ENCODE results near the gene PFAS.

Gene PFAS

GRCh38 chr17:8254881-8255280 lies 5.8 kb downstream of the PFAS start:
- no peak for TF ChIP-seq CTCF (IDR thresholded peaks at IDR 0.05; ENCODE audit: insufficient read depth, low read length, missing control alignments)
- ChIA-PET CTCF (no interaction called here), POLR2A (no interaction called here)
- H3K4me3 ChIP-seq (ENCODE audit: low read depth, low read length) = no peak overlapping the region
- DNase-seq (ENCODE audit: low read depth, low spot score) = no peak

- ChIA-PET POLR2A (no interaction called here), CTCF (no interaction called here)
- TF ChIP-seq CTCF (IDR thresholded peaks at IDR 0.05; ENCODE audit: insufficient read depth, low read length, missing control alignments) = no peak
- no peak for DNase-seq (ENCODE audit: low read depth, low spot score)
- H3K4me3 ChIP-seq (ENCODE audit: low read depth, low read length) = no peak overlapping the region
Observed at GRCh38 chr17:8255499-8255898, 6.4 kb downstream of the PFAS start.

GRCh38 chr17:8256291-8256690 lies 7.2 kb downstream of the PFAS start:
- ChIA-PET CTCF (no interaction called here), POLR2A (no interaction called here)
- no peak for TF ChIP-seq CTCF (IDR thresholded peaks at IDR 0.05; ENCODE audit: insufficient read depth, low read length, missing control alignments)
- H3K4me3 ChIP-seq (ENCODE audit: low read depth, low read length) = no peak overlapping the region
- no peak for DNase-seq (ENCODE audit: low read depth, low spot score)

GRCh38 chr17:8256691-8257090 lies 7.6 kb downstream of the PFAS start:
- H3K4me3 ChIP-seq (ENCODE audit: low read depth, low read length) = no peak overlapping the region
- ChIA-PET POLR2A (no interaction called here), CTCF (no interaction called here)
- DNase-seq (ENCODE audit: low read depth, low spot score) = no peak
- no peak for TF ChIP-seq CTCF (IDR thresholded peaks at IDR 0.05; ENCODE audit: insufficient read depth, low read length, missing control alignments)

GRCh38 chr17:8257801-8258200 lies 8.7 kb downstream of the PFAS start:
- no peak overlapping the region for H3K4me3 ChIP-seq (ENCODE audit: low read depth, low read length)
- no peak for DNase-seq (ENCODE audit: low read depth, low spot score)
- POLR2A ChIA-PET = no interaction called here
- no peak for TF ChIP-seq CTCF (IDR thresholded peaks at IDR 0.05; ENCODE audit: insufficient read depth, low read length, missing control alignments)
- CTCF ChIA-PET = interaction anchor here (1.0 kb wide), 1 partner anchor 197 kb away, joined by 3 read pairs; no protein-coding TSS in a partner anchor

- POLR2A ChIA-PET = no interaction called here
- no peak for DNase-seq (ENCODE audit: low read depth, low spot score)
Observed at GRCh38 chr17:8264320-8264719, 15.2 kb downstream of the PFAS start.

More at GRCh38 chr17:8264320-8264719, 15.2 kb downstream of the PFAS start:
- CTCF ChIA-PET = no interaction called here
- no peak overlapping the region for H3K4me3 ChIP-seq (ENCODE audit: low read depth, low read length)
- no peak for TF ChIP-seq CTCF (IDR thresholded peaks at IDR 0.05; ENCODE audit: insufficient read depth, low read length, missing control alignments)

Data from AG04449 (cell line).